ENCODE results near the gene IGLL5. TPM values are rescaled to one million over a fixed set of nuclear protein-coding genes. Genes with fewer than 3 reads are reported as not detected.

Gene IGLL5
- total and polyA plus RNA-seq, 2 donors (not counting 3 experiments of a cell fraction or from before 2014, with no cell fraction given): not detected

DNA sequence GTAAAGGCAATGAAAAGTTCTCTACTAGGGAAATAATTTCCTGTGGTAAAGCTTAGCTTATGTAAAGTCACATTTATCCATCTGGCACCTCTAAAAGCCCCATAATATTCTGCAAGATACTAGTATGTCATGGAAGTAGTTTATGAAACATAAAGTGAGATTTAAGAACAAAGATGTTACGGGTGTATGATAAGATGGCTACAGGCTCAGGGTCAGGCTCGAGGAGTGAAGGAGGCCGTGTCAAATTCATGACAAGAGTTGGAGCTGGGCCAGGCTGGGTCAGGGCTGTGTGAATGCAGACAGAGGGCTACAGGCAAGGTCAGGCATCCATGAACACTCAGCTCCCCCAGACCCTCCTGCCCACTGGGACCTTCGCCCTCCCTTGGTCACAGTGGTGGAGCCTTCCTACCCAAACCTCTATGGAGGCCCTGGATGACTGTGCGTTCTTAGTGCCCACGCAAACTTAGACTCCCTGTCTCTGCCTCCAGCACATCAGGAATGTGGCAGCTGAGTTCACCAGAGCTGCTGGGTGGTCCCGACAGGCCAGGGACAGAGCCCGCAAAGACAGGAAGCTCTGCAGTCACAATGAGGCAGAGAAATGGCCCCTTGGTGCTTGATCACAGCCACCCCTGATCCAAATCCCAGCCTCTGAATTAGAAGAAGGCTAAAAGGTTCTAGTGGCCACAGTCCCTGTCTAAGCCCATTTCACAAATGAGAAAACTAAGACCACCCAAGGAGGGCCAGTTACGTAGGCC lies 14.8 kb downstream of the IGLL5 start:
- DNase-seq (ENCODE audit: low read depth, low spot score): no peak
- Histone ChIP-seq H4K20me1 (replicated peaks; ENCODE audit: control insufficient read depth, extremely low read depth, insufficient read depth, low read length) (no peaks in the 10 kb centered on the region), H3K27ac (ENCODE audit: insufficient read depth, low read depth, low read length) (no peak overlapping the region), H3K9me1 (replicated peaks; ENCODE audit: control insufficient read depth, extremely low read depth, insufficient read depth, low read length) (no peaks in the 10 kb centered on the region), H3K4me2 (ENCODE audit: insufficient read depth, low read length) (no peak overlapping the region), H3K4me3 (replicated peaks in 1 of 3; ENCODE audit: insufficient read depth in 1 of 3, low read depth in 1 of 3, low read length in 3 of 3) (no peak overlapping the region), H3K9ac (replicated peaks; ENCODE audit: extremely low read depth, insufficient read depth, low read length) (no peak overlapping the region), H3K4me1 (ENCODE audit: control insufficient read depth, extremely low read depth, insufficient read depth, low read length) (no peaks in the 10 kb centered on the region), H2AFZ (ENCODE audit: low read depth, low read length) (no peak overlapping the region), H3K9me3 (replicated peaks; ENCODE audit: control insufficient read depth, insufficient read depth, low read length) (no peaks in the 10 kb centered on the region), H3K79me2 (ENCODE audit: control insufficient read depth, insufficient read depth, low read length) (no peaks in the 10 kb centered on the region), H3K27me3 (ENCODE audit: control insufficient read depth in 2 of 2, insufficient read depth in 2 of 2, low read length in 2 of 2) (peaks cover 0 to 2% of the 10 kb centered on the region in 2 experiments), H3K36me3 (ENCODE audit: control insufficient read depth in 2 of 2, extremely low read depth in 1 of 2, insufficient read depth in 2 of 2, low read length in 2 of 2) (no peaks in the 10 kb centered on the region)
- POLR2A ChIA-PET: no interaction called here
- intact Hi-C loops (cut with micrococcal nuclease) (no loop called here), dilution Hi-C loops (cut with MboI; ENCODE audit: extremely low pct_ligation_motif_present, low sequenced_read_pairs) (no loop called here)
- no TSS peak for BruUV-seq (replicated peaks)
- CTCF ChIA-PET: interaction anchor here (1.6 kb wide), 1 partner anchor 54 kb away, joined by 6 read pairs; no protein-coding TSS in a partner anchor
- no peak for TF ChIP-seq GATA2 (IDR thresholded peaks at IDR 0.05; ENCODE audit: insufficient read depth, insufficient read length, low read depth, low read length)
- no peak for TF ChIP-seq POLR2A (IDR thresholded peaks at IDR 0.05; ENCODE audit: low read depth, low read length)
- TF ChIP-seq JUN (IDR thresholded peaks at IDR 0.05; ENCODE audit: borderline replicate concordance, insufficient read depth, insufficient read length, low read depth): no peak
- TF ChIP-seq, protein P1, sequence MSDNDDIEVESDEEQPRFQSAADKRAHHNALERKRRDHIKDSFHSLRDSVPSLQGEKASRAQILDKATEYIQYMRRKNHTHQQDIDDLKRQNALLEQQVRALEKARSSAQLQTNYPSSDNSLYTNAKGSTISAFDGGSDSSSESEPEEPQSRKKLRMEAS (IDR thresholded peaks at IDR 0.05; ENCODE audit: insufficient read depth, insufficient read length): no peak
- no peak for TF ChIP-seq POLR2AphosphoS5 (IDR thresholded peaks at IDR 0.05; ENCODE audit: insufficient read depth, low read depth, low read length)
- TF ChIP-seq, protein P2, sequence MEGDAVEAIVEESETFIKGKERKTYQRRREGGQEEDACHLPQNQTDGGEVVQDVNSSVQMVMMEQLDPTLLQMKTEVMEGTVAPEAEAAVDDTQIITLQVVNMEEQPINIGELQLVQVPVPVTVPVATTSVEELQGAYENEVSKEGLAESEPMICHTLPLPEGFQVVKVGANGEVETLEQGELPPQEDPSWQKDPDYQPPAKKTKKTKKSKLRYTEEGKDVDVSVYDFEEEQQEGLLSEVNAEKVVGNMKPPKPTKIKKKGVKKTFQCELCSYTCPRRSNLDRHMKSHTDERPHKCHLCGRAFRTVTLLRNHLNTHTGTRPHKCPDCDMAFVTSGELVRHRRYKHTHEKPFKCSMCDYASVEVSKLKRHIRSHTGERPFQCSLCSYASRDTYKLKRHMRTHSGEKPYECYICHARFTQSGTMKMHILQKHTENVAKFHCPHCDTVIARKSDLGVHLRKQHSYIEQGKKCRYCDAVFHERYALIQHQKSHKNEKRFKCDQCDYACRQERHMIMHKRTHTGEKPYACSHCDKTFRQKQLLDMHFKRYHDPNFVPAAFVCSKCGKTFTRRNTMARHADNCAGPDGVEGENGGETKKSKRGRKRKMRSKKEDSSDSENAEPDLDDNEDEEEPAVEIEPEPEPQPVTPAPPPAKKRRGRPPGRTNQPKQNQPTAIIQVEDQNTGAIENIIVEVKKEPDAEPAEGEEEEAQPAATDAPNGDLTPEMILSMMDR (IDR thresholded peaks at IDR 0.05; ENCODE audit: extremely low read depth in 1 of 2, insufficient read depth in 1 of 2, low read depth in 1 of 2, low read length in 2 of 2): no peak
- no peak for TF ChIP-seq FOS (IDR thresholded peaks at IDR 0.05; ENCODE audit: borderline replicate concordance, insufficient read depth, low read length)
- no peak for FAIRE-seq

Data from endothelial cell of umbilical vein (primary cell).